NCI-H2171 (cell line): ENCODE data around the gene TH.

Source experiments
- DNase-seq: peaks from one replicate; lab custom pipeline; 2025; lab: John Stamatoyannopoulos, UW

Gene TH

GRCh38 chr11:2171591-2172003, at the start of gene TH:
Gene TH (minus strand): TSS chr11:2171815. CDS start chr11:2171786, 29 bp downstream.
- DNase-seq, result no peak

- DNase-seq, result no peak
Measured at GRCh38 chr11:2221024-2221423, 49.4 kb upstream of the TH start.

GRCh38 chr11:2220173-2220771, 48.7 kb upstream of the TH start:
- no peak for DNase-seq

- DNase-seq, result no peak
Measured at GRCh38 chr11:2219318-2220017, 47.9 kb upstream of the TH start.

DNA sequence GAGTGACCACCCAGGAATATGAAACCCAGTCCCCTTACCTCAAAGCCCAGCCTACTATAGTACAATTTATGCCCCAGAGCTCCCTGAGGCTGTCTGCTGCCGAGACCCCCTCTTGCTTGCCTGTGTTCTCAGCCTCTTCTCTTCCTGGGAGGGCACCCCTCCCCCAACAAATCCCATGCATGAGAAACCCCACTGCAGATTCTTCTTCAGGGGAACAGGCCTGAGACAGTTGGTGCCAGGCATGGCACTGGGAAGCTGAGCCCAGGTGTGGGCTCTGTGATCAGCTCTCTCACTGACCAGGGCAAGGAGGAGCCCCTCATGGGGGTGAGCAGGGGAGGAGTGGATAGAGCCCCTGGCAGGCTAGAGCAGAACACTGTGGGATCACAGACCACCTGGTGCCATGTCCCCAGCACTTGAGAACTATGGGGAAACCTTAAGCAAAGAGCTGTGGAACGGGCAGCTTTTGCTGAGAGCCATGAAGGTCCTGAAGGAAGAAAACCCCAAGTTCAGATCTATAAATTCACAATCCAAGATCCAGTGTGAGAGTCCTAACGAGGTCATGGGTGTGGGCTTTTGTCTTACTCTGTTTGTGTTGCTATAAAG, 46.5 kb upstream of the TH start:
- DNase-seq, result no peak

DNA sequence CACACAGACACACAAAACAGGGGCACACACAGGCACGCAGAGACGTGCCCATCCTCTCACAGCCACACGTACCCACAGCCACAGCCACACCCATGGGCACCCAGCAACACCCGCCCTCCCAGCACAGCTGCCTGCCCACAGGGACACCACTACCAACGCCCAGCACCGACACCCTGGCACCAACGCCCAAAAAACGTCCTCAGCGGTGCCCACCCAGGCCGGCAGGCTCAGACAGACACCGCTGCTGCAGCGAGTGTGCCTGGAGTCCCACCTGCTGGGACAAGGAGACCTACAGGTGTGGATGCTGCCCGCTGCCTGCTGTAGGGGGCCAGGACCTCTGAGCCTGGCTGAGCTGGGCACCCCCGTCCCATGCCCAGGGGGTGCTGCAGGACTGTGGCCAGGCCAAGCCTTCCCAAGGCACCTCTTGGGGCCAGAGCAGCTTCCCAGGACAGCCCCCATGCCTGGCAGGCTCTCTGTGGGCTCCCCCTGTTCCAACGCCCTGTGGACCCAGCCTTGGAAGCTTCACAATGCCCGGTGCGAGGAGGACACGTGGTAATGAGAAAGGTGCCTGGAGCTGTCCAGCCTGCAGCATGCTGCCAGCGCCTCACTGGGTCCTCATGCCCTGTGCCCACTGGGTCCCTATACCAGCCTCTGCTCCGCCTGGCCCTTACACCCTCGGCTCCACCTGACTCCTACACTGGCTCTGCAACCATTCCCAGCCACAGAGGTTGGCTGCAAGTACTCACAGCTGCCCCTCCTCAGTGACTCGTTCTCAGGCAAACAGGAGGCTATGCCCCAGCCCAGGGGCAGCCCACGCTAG, 45.8 kb upstream of the TH start:
- DNase-seq, result no peak

GRCh38 chr11:2216400-2217064, 44.9 kb upstream of the TH start:
- DNase-seq, result no peak

- no peak for DNase-seq
Measured at GRCh38 chr11:2215561-2216399, 44.2 kb upstream of the TH start.

DNA sequence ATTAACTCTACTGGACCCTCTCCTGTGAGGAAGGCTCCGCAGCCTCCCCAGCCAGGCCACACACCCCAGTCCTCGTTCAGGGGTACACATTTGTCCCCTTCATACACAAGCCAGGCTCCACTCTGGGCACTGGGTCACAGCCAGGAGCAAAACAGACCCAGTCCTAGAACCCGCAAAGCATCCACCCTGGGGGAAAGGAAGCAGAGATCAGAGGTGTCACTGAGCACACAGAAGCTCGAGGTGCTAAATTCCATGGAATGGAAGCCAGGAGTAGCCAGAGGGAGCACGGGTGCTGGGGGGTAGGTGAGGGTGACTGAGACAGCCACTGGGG, 43.6 kb upstream of the TH start:
- no peak for DNase-seq

GRCh38 chr11:2214527-2215229, 43.1 kb upstream of the TH start:
- no peak for DNase-seq

DNA sequence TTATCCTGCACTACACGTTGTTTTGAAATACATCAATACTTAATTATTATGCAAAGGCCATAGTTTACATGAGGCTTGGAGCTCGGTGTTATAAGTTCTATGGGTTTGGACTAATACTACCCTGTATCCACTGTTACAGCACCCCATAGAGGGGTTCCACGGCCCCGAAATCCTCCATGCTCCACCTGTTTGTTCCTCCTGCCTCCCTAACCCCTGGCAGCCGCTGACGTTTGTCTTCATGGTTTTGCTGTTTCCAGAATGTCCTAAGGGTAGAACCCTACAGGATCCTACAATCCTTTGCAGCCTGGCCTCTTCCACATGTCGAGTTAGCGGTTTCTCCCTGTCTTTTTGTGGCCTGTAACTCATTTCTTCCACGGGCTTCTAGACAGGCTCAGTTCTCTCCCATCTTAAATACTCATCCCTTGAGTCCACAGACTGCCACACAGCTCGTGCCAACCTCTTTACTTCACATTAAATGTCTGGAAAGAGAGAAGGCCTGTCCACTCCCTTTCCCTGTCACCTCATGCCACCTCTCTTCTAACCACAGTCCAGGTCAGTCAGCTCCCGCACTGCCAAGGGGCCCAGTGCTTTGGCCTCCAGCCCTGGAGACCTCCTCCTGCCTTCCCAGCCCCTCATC, 42.4 kb upstream of the TH start:
- no peak for DNase-seq

- DNase-seq, result no peak
Measured at GRCh38 chr11:2213384-2213842, 41.8 kb upstream of the TH start.

DNA sequence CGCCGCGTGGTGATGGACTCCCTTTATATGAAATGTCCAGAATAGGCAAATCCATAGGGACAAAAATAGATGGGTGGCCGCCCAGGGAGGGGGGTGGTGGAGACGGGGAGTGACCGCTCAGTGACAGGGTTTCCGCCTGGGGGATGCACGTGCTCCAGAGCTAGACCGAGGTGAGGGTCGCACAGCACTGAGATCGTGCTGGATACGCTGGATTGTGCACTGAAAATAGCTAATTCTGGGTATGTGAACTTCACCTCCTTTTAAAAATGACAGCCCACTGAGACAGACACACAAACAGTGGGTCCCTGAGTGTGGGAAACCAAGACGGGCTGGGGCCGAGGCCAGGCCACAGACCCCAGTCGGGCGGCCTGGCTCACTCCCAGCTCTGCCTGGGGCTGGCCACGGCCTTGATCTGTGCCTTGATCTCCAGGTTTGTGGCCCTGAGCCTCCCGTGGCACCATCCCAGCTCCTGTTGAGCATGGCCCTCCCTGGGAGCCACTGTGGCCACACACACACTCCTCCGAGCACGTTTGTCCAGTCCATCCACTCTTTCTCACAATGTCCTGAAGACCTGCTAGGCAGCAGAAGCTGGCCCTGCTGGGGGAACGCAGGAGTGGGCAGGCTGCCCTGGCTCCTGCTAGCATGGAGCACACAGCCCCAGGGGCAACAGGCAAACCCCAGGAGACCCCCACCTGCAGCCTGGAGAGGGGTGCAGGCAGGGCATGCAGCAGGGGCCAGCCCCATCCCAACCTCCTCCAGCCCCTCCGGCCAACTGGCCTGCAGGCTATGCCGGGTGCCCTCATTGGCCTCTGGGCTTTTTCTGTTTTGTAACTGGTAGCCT, 41.0 kb upstream of the TH start:
- DNase-seq, result no peak

DNA sequence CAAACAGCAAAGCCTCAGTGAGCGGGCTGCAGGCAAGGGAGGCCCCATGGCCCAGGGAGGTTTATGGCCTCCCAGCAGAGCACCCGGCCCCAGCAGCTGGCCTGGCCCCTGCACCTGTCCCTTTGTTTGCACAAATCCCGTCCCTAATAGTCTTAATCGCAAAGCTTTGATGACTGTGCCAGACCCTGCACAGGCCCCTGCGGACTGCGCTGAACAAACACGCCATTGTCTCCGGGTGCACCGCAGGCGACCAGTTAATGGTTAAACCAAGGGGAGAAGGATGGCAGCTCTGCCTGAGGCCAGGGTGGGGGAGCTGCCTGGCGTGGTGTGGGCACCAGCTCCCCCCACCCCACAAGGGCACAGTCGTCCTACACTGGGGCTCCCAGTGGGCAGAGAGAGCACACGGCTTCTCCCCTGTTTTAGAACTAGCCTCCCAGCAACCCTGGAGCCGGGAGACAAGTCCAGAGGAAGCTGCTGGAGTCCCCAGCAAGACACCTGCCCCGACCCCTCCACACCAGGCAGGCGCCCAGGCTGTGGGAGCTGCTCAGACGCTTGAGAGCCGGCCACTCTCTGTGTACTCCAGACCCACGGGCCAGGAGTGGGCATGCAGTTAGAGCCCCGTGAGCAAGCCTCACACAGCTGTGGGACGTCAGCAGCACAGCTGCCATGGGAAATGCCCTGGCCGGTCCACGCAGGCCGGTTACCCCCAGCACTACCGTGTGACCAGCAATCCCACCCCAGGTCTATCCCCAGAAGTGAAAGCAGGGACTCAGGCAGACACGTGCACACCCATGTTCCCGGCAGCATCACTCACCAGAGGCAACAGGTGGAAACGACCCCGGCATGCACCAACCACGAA, 39.7 kb upstream of the TH start:
- no peak for DNase-seq

- no peak for DNase-seq
Measured at GRCh38 chr11:2210366-2211112, 38.9 kb upstream of the TH start.

- no peak for DNase-seq
Measured at GRCh38 chr11:2209900-2210321, 38.3 kb upstream of the TH start.

DNA sequence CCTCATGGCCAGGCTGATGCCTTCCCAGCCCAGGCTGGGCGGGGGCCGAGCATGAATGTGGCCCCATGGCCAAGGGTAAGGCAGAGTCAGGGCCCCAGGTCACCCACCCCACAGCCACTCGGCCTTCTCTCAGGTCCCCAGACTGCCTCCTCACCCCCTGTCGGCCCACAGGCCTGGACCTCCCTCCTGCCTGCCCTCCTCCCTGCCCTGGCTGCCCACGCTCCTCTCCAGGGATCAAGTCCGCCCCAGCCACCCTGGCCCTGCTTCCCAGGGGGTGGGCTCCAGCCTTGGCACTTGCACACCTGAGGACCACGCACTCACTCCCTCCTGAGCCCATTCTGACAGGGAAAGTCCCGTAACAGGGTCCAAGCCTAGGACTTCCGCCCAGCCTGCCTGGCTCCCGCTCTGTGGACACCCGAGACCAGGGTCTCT, 37.8 kb upstream of the TH start:
- no peak for DNase-seq
